Astrocyte of the spinal cord (primary cell): ENCODE measurements around the gene PRICKLE2.

ENCODE experiments used
- DNase-seq: peaks from one replicate; pipeline ENCODE4 v3.0.0; 2011; ENCODE audit warnings: low read depth, low spot score
- H3K4me3 ChIP-seq: 2 replicates; pipeline ENCODE4 v1.5.1; 2011; ENCODE audit warnings: low read depth, mild to moderate bottlenecking, low read length, moderate library complexity
- CTCF ChIP-seq: IDR thresholded peaks from 2 replicates; pipeline ENCODE4 v1.5.1; 2012; ENCODE audit warnings: low read depth, mild to moderate bottlenecking, low read length, inconsistent platforms
- in situ Hi-C: cut with HindIII; loops from 2 replicates; pipeline ENCODE4 v1.10.0; 2017; ENCODE audit warnings: low sequenced_read_pairs

Gene PRICKLE2

DNA sequence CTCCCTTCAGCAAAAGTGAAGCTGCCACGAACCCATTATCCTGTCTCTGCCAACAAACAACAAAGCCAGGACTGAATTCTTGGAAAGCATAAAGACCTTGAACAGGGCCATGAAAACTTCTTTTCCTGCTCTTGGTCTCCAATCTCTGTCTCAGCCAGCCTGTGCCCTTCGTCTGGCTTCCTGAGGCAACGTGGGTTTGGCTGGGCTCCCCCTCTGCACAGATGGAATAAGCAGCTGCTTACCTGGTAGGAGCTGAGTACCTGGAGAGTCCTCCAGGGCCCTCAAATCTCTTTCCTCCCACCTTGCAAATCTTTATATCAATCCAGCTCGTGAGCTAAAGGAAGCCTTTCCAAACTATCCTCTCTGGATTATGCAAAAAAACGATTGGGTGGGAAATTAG lies 104.4 kb downstream of the PRICKLE2 start:
- TF ChIP-seq CTCF: no peak
- H3K4me3 ChIP-seq: no peak overlapping the region
- in situ Hi-C loops: no loop called here
- DNase-seq: no peak

- no peak for TF ChIP-seq CTCF
- in situ Hi-C loops: no loop called here
- H3K4me3 ChIP-seq: no peak overlapping the region
- no peak for DNase-seq
Measured at GRCh38 chr3:64117483-64117882, 107.8 kb downstream of the PRICKLE2 start.

DNA sequence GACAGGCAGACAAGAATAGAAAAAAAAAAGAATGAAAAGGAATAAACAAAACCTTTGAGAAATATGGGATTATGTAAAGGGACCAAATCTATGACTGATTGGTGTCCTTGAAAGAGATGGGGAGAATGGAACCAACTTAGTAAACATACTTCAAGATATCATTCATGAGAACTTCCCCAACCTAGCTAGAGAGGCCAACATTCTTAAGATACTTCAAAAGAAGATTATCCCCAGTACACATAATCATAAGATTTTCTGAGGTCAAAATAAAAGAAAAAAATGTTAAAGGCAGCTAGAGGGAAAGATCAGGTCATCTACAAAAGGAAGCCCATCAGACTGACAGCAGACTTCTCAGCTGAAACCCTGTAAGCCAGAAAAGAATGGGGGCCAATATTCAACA lies 110.6 kb downstream of the PRICKLE2 start:
- DNase-seq: no peak
- in situ Hi-C loops: no loop called here
- TF ChIP-seq CTCF: no peak
- no peak overlapping the region for H3K4me3 ChIP-seq

DNA sequence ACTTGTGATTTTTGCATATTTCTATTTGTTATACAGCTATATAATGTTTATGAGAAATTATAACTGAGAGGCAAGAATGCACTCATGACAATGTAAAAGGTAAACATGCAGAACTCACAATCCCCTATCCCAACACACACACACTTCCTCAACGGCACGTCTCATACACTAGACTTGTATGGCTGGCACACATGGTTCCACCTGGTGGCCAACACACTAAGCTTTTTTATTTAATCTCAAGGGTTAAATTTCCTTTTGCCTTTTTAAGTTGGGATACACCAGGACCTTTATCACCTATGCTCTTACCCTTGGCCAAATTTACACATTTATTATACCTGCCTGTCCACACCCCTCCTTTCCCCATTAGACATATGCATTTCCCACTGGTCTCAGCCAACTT lies 113.4 kb downstream of the PRICKLE2 start:
- in situ Hi-C loops: no loop called here
- no peak for DNase-seq

GRCh38 chr3:64111083-64111482 lies 114.2 kb downstream of the PRICKLE2 start:
- in situ Hi-C loops: no loop called here
- H3K4me3 ChIP-seq: no peak overlapping the region
- no peak for TF ChIP-seq CTCF
- DNase-seq: no peak

More for the DNA sequence above, 113.4 kb downstream of the PRICKLE2 start:
- TF ChIP-seq CTCF: no peak
- H3K4me3 ChIP-seq: no peak overlapping the region

GRCh38 chr3:64110071-64110470 lies 115.2 kb downstream of the PRICKLE2 start:
- no peak for TF ChIP-seq CTCF
- no peak overlapping the region for H3K4me3 ChIP-seq
- in situ Hi-C loops: no loop called here
- no peak for DNase-seq

- DNase-seq: no peak
- TF ChIP-seq CTCF: no peak
- in situ Hi-C loops: no loop called here
- no peak overlapping the region for H3K4me3 ChIP-seq
Measured at GRCh38 chr3:64109438-64109837, 115.8 kb downstream of the PRICKLE2 start.
